Nephron progenitor cell (in vitro differentiated cells): ENCODE data around the gene SLC2A10.
A peak's percentile ranks its signal among the peaks of the same experiment; 100 is the strongest.

Source experiments
- DNase-seq: peaks from one replicate; pipeline ENCODE4 v3.0.0; 2021
- H3K27ac Mint-ChIP-seq: 2 replicates; pipeline ENCODE4 v1.8.0; 2021; ENCODE audit warnings: mild to moderate bottlenecking, moderate library complexity, mixed read lengths
- H3K27me3 Mint-ChIP-seq: 2 replicates; pipeline ENCODE4 v1.8.0; 2021; ENCODE audit warnings: mild to moderate bottlenecking, low read depth, mixed read lengths; ENCODE audit not compliant: poor library complexity
- H3K36me3 Mint-ChIP-seq: 2 replicates; pipeline ENCODE4 v1.8.0; 2021; ENCODE audit warnings: low read depth, mixed read lengths
- H3K4me1 Mint-ChIP-seq: 2 replicates; pipeline ENCODE4 v1.8.0; 2021; ENCODE audit warnings: mixed read lengths
- H3K4me3 Mint-ChIP-seq: 2 replicates; pipeline ENCODE4 v1.8.0; 2021; ENCODE audit warnings: mild to moderate bottlenecking, moderate library complexity, mixed read lengths
- H3K9me3 Mint-ChIP-seq: 2 replicates; pipeline ENCODE4 v1.8.0; 2021; ENCODE audit warnings: mild to moderate bottlenecking, moderate library complexity, mixed read lengths
- TF ChIP-seq, protein P1 (sequence below): fragments of 200-600 bp; sonication (generic); IDR thresholded peaks from 2 replicates; pipeline ENCODE4 v1.5.0; 2021; ENCODE audit warnings: antibody characterized with exemption

SLC2A10 gene

DNA sequence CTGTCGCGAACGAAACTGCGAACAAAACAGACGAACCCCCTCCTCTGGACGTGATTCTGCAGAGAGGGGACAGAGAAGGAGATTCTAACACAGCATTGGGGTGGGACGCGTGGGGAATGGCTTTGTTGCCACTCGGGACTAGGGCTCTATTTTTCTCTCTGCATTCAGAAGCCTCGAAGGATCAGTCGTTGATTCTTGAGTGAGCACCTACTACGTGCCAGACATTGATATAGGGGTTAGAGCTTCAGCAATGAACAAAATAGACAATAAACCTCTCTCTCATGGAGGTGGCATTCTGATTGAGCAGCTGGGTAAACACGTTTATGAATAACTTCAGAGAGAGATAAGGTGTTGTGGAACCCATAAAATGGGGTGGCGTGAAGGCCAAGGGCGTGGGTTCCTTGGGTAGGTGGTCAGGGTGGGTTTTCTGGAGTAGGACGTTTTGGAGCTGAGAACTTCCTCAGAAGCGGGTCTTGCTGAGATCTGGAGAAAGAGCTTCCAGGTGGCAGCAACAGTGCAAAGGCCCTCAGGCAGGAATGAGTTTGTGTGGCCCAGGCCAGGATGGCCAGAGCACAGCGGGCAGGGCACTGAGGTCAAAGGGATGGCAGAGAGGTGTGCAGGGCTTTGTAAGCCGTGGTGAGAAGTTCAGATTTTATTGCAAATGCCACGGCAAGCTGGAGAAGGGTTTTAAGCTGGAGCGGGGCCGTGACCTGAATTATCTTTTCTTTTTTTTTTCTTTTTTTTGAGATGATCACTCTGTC lies 884 bp downstream of the SLC2A10 start:
- DNase-seq: no peak
- Mint-ChIP-seq H3K9me3 (peaks cover 17% of the 10 kb centered on the region), H3K4me3 (peak overlapping the region; percentile 91), H3K27me3 (peaks cover 19% of the 10 kb centered on the region), H3K36me3 (peaks cover 4% of the 10 kb centered on the region), H3K4me1 (peaks cover 38% of the 10 kb centered on the region), H3K27ac (peak overlapping the region; percentile 64)
- TF ChIP-seq, protein P1, sequence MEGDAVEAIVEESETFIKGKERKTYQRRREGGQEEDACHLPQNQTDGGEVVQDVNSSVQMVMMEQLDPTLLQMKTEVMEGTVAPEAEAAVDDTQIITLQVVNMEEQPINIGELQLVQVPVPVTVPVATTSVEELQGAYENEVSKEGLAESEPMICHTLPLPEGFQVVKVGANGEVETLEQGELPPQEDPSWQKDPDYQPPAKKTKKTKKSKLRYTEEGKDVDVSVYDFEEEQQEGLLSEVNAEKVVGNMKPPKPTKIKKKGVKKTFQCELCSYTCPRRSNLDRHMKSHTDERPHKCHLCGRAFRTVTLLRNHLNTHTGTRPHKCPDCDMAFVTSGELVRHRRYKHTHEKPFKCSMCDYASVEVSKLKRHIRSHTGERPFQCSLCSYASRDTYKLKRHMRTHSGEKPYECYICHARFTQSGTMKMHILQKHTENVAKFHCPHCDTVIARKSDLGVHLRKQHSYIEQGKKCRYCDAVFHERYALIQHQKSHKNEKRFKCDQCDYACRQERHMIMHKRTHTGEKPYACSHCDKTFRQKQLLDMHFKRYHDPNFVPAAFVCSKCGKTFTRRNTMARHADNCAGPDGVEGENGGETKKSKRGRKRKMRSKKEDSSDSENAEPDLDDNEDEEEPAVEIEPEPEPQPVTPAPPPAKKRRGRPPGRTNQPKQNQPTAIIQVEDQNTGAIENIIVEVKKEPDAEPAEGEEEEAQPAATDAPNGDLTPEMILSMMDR: no peak

DNA sequence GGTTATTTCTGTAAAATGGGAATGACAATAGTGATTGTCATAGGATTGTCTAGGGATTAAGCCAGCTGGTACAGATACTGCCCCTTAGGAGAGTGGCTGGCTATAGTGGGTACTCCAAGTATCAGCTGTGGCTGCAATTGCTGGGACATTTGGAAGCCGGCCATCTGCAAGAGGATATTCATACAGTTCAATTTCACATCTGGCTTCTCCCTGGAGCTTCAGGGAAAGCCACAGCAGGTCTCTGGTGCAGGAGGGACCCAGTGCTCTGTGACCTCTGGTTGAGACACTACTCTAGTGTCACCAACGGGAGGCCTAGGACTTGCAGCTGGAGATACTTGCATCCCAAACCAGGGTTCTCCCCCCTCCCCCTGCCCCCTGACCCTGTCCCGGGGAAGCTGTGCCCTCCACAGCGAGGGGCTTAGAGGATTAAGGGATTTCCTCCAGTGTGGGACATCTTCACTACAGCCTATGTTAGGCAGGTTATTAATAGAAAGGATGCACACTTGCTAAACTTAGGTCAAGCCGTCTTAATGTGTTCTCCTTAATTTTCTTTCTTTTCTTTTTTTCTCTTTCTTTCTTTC lies 2.7 kb downstream of the SLC2A10 start:
- no peak overlapping the region for H3K27ac Mint-ChIP-seq
- DNase-seq: no peak
- peaks cover 24% of the 10 kb centered on the region for H3K27me3 Mint-ChIP-seq
- H3K9me3 Mint-ChIP-seq: peaks cover 3% of the 10 kb centered on the region
- peaks cover 4% of the 10 kb centered on the region for H3K36me3 Mint-ChIP-seq
- H3K4me1 Mint-ChIP-seq: peaks cover 38% of the 10 kb centered on the region
- TF ChIP-seq, protein P1: no peak
- no peak overlapping the region for H3K4me3 Mint-ChIP-seq

DNA sequence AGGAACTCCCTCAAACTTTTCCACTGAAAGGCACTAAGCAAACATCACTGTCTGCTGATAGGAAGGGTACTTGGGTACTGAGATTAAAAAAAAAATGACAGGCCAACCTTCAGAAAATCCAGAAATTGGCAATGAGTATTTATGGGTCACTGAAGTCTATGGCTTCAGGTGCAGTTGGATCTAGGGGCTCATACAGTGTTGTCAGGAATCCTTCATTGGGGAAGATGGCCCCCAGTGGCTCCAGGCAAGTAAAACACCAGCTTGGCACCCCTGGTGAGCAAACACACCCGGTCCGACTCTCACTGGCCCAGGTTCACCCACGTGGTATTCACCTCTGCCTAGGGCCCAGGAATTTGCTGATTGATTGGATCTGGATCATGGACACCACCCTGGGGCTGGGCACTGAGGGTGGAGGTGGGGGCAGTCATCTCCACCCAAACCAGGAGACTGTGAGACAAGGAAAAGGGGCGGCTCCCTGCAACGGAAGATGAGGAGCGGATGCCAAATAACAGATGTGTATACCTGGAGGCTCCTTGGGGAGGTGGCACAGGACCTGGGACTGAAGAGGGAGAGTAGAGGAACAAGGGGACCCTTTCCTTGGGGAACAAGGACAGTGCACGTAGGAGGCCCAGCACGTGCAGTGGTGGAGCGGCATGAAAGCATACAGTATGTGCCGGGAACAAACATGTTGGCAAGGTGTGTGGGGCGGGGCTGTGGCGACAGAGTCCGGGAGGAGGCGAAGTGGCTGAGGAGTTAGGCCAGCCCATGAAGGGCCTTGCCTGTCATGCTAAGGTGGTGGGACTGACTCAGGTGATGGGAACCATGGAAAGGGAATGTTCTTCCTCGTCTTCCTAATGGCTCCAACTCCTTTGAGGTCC lies 4.7 kb downstream of the SLC2A10 start:
- no peak for DNase-seq
- H3K9me3 Mint-ChIP-seq: peaks cover under 1% of the 10 kb centered on the region
- TF ChIP-seq, protein P1: no peak
- peaks cover 19% of the 10 kb centered on the region for H3K27me3 Mint-ChIP-seq
- H3K4me1 Mint-ChIP-seq: peaks cover 28% of the 10 kb centered on the region
- no peak overlapping the region for H3K27ac Mint-ChIP-seq
- no peak overlapping the region for H3K4me3 Mint-ChIP-seq
- H3K36me3 Mint-ChIP-seq: peaks cover 8% of the 10 kb centered on the region

DNA sequence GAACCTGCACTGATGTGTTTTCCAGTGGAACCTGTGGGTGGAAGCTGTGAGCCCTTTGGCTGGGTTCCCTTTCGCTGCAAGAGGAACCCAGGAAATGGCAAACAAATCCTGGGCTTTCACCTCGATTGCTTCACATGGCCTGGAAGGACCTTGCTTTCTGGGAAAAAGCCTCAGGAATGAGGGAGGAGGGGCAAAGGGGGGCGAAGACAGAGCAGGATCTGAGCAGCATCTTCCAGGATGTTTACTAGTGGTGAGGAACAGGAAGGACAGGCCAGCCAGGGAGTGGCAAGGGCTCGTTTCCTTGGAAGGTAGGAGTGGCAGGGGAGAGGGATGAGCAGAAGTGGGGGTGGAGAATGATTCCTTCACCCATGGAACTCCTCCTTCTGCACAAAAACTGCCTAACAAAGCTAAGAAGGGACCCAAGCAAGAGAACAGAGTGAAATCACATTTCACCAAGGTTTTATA lies 5.9 kb downstream of the SLC2A10 start:
- H3K4me1 Mint-ChIP-seq: peaks cover 20% of the 10 kb centered on the region
- peaks cover 15% of the 10 kb centered on the region for H3K27me3 Mint-ChIP-seq
- H3K27ac Mint-ChIP-seq: no peak overlapping the region
- DNase-seq: no peak
- TF ChIP-seq, protein P1: no peak
- peaks cover 18% of the 10 kb centered on the region for H3K36me3 Mint-ChIP-seq
- peaks cover 11% of the 10 kb centered on the region for H3K9me3 Mint-ChIP-seq
- no peak overlapping the region for H3K4me3 Mint-ChIP-seq

DNA sequence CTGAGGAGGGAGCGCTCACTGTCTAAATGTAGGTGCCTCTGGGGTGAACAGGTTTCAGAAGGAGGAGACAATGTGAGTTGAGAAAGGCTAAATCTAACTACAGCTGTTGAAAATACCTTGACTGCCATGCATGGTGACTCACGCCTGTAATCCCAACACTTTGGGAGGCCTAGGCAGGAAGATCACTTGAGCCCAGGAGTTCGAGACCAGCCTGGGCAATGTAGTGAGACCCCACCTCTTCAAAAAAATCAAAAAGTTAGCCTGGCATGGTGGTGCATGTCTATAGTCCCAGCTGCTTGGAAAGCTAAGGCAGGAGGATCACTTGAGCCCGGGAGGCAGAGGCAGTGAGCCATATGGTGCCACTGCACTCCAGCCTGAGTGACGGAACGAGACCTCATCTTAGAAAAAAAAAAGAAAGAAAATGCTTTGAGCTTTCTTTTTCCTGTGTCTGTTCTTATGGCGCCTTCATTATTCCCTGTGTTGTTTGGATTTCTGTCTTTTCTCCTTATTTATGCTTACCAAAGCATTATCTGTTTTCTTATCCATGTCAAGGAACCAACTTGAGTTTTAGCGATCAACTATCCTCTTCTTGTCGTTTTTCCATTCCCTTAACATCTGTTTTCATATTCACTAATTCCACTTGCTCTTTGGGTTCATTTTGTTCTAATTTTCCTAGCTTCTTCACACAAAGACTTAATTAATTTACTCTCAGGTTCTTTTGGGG lies 8.5 kb downstream of the SLC2A10 start:
- TF ChIP-seq, protein P1: no peak
- H3K27me3 Mint-ChIP-seq: peaks cover 13% of the 10 kb centered on the region
- H3K9me3 Mint-ChIP-seq: peaks cover 24% of the 10 kb centered on the region
- no peak overlapping the region for H3K27ac Mint-ChIP-seq
- no peak for DNase-seq
- peaks cover 31% of the 10 kb centered on the region for H3K36me3 Mint-ChIP-seq
- peaks cover 14% of the 10 kb centered on the region for H3K4me1 Mint-ChIP-seq
- H3K4me3 Mint-ChIP-seq: no peak overlapping the region
